HG03103 (cell line): ENCODE measurements around the gene HMCN2.
"Not testable (repeated sequence)": the region's sequence is repeated elsewhere in the genome, so short reads cannot be mapped to it uniquely, and the experiment has no call there.

Experiments
- ATAC-seq: cut with Tn5 transposase; IDR thresholded peaks from one replicate; pipeline ENCODE4 v1.9.1; 2021; ENCODE audit warnings: low read depth; ENCODE audit not compliant: unreplicated experiment

The HMCN2 gene

GRCh38 chr9:130237763-130238524 lies 27.6 kb upstream of the HMCN2 start:
- ATAC-seq = no peak

DNA sequence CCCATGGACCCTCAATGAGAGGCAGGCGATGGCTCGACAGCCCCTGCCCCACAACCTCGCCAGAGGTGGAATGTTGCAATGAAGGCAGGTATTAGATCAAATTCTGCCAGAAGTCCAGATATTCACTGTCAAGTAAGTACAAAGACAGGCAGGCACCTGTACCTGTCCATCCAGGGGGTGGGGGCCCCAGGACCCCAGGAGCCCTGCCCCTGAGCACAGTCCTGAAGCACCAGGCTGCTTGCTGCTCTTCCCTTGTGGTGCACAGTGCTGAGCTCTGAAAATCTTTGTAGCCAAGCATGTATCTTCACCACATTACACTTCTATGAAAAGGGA lies 26.2 kb upstream of the HMCN2 start:
- no peak for ATAC-seq

DNA sequence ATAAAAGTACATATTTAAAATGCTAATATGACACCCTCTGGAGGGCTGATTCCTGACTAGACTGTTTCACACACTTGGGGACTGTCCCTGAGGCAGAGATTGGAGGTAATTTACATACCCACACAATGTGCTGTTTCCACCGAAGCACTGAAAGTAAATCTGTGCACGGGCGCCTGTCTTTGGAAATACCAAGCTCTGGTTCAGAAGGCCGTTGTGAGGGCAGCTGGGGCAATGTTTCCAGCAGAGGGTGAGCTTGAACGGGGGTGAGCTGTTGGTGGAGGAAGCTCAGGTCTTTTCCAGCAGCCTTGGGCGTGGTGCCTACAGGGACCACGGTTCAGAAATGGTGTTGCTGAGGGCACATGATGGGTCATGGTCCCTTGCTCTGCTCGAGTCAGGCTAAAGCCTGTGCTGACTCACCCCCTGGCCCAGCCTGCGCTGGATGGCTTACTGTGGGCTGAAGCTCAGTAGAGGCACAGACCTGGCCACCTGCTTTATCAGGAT lies 25.8 kb upstream of the HMCN2 start:
- ATAC-seq = no peak

DNA sequence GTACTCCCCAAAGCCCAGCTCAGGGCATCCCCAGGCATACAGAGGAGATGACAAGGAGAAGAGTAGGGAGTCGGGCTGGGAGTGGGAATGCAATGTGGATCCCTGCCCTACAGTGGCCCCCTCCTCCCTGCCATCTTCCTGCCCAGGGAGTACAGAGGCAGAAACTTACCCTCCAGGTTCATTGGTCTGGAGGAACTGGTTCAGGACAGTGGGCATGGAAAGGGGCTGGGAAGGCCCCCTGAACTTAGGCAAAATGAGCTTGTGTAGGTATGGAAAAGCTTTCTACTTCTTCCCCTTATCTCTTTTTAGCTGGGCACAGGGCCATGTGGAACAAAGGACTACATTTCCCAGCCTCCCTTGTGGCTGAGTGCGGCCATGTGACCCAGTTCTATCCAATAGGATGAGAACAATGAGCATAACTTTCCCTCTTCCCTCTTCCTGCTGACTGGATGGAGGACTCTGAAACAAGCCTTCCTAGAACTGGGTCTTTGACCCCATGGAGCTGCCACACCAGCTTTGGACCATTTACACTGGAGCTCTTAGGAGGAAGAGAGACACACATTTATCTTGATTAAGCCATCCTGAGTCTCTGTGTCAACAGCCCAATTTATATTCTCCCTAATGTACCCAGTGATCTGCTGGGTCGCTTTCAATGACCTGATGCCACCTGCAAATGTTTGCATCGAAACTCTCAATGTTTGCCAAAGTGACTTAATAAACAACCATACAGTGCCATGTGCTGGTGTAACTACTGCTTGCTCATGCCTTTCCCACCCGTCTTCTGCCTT lies 25.0 kb upstream of the HMCN2 start:
- no peak for ATAC-seq

GRCh38 chr9:130241198-130241535 lies 24.4 kb upstream of the HMCN2 start:
- ATAC-seq = no peak

- no peak for ATAC-seq
These were observed 23.1 kb upstream of the HMCN2 start for GRCh38 chr9:130242270-130243014.

- ATAC-seq = no peak
These were observed 22.3 kb upstream of the HMCN2 start for GRCh38 chr9:130243015-130243881.

DNA sequence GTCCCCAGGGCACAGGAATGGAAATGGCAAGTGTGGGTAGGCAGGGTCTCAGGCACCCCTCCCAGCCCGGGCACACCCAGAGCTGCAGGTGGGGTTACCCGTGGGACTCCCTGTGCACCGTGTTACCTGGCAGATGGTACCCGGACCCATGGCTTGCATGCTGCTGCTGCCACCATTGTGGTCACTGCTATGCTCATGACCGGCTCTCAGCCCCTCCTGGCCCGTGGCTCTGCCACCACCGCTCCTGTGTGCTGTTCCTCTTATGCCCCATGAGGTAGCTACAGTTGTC lies 21.7 kb upstream of the HMCN2 start:
- no peak for ATAC-seq

GRCh38 chr9:130244548-130245165 lies 20.9 kb upstream of the HMCN2 start:
- no peak for ATAC-seq

GRCh38 chr9:130245474-130245873 lies 20.1 kb upstream of the HMCN2 start:
- ATAC-seq = no peak

DNA sequence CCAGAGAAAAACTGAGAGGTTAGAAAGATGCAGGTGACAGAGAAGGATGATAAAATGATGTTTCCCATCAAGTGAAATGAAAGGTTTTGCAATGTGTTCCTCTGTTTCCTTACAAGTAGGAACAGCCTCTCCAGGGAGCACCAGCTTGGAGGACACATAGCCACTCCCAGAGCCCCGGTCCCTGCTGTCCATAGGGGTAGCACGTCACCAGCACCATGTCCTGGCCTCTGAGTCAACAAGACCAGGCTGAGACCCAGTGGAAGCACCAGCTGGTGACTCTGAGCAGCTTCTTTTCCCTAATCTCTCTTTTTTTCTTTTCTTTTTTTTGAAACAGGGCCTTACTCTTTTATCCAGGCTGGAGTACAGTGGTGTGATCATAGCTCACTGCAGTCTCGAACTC lies 19.4 kb upstream of the HMCN2 start:
- no peak for ATAC-seq

- ATAC-seq = no peak
These were observed 10.6 kb upstream of the HMCN2 start for GRCh38 chr9:130254747-130255630.

- no peak for ATAC-seq
These were observed 9.9 kb upstream of the HMCN2 start for GRCh38 chr9:130255631-130256134.

GRCh38 chr9:130256644-130257043 lies 8.9 kb upstream of the HMCN2 start:
- no peak for ATAC-seq

- ATAC-seq = not testable (repeated sequence)
These were observed 7.4 kb upstream of the HMCN2 start for GRCh38 chr9:130258137-130258536.

DNA sequence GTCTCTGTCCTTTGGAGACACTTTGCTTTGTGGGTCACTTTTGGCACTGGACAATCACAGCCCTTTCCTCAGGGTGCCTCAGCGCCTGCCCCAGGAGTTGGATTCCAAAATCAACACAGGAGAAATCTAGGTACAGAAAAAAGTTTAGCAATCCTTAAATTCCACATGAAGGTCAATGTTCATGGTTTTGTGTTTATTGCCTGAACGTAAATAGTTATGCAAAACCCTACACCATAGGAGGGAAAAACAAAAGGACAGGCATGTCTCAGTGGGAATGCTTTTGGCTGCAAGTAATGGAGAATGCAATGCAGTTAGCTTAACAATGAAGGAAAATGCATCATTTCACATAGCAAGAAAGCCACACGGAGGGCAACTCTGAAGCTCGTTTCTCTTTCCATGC lies 6.5 kb upstream of the HMCN2 start:
- no peak for ATAC-seq

DNA sequence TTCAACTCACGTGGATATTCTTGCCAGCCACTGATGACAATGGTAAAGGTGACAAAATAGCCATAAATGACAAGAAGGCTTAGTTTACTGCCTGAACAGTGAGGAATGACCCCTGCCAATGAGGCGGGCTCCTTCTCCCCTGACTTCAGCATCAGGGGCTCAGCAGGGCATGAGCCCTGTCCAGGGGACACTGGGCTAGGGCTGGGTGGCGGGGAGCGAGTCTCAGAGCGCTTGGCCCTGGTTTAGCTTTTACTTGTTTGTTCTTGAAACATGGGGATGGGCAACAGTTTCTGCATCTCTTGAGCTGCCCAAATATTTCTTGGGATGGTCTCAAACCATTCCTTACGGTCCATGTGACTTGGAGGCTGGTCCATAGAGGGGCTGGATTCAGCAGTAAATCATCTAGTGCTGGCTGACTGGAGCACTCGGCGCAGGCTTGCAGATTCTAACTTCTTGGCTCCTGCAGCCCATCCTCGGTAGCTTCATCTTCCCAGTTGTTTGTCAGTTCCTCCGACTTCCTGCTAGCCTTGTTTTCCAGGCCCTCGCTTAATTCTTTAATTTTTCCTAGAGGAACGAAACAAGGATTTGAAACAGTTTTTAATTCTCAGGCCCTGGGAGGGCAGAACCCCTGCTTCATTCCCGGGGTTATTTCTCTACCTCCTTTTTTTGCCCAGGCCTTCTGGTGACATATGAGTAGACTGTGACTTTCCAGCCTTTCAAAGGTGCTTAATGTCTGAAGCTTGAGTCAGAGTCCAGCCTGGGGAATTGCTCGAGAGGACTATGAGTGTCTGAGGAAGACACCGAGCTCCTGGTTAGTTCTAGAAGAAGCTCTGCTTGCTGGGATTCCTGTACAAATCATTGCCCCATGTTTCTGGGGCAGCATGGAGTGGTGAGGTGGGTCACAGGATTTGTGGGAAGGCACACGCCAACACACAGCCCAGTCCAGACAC lies 4.5 kb upstream of the HMCN2 start:
- ATAC-seq = no peak
